Breast epithelium (tissue), 4 donors: ENCODE results near the gene TRAF3IP1. TPM values are rescaled to one million over a fixed set of nuclear protein-coding genes. Genes with fewer than 3 reads are reported as not detected.
A peak's percentile ranks its signal among the peaks of the same experiment; 100 is the strongest.

ENCODE experiments used
- DNase-seq, 2 donors: peaks; one replicate each; pipeline ENCODE4 v3.0.0-alpha.2; 2019; ENCODE audit warnings: low spot score in 2 of 2
- H3K27ac ChIP-seq, 2 donors: fragments of 200-600 bp; sonication (generic) in 1 of 2; one replicate each; pipeline ENCODE4 v1.5.1; 2016 to 2019; ENCODE audit warnings: mild to moderate bottlenecking in 1 of 2
- H3K27me3 ChIP-seq, 2 donors: fragments of 200-600 bp; sonication (generic) in 1 of 2; one replicate each; pipeline versions ENCODE4 v1.5.1 to v1.6.0; 2017 to 2019; ENCODE audit warnings: control low read depth in 1 of 2, mild to moderate bottlenecking in 1 of 2
- H3K36me3 ChIP-seq: fragments of 200-600 bp; one replicate; pipeline ENCODE4 v1.5.1; 2019
- H3K4me1 ChIP-seq, 2 donors: fragments of 200-600 bp; sonication (generic); one replicate each; pipeline ENCODE4 v1.5.1; 2016 to 2019; ENCODE audit warnings: control low read depth in 1 of 2
- H3K4me3 ChIP-seq, 3 donors: fragments of 200-600 bp; sonication (generic); 1 replicate in 2 of 3; 2 replicates in 1 of 3; pipeline ENCODE4 v1.5.1; 2016 to 2019; ENCODE audit warnings: mild to moderate bottlenecking in 3 of 3, moderate library complexity in 2 of 3
- H3K9me3 ChIP-seq, 2 donors: fragments of 200-600 bp; sonication (generic) in 1 of 2; one replicate each; pipeline ENCODE4 v1.5.1; 2016 to 2019; ENCODE audit warnings: control low read depth in 1 of 2
- POLR2A ChIP-seq: fragments of 450-650 bp; IDR thresholded peaks from one replicate; pipeline ENCODE4 v1.6.1; 2016; ENCODE audit warnings: antibody characterized with exemption, mild to moderate bottlenecking, moderate library complexity
- POLR2AphosphoS5 ChIP-seq, 3 donors: sonication (generic); formaldehyde crosslinking; IDR thresholded peaks; one replicate each; pipeline ENCODE4 v1.6.1; 2017; ENCODE audit warnings: antibody characterized with exemption in 3 of 3
- intact Hi-C: fragments of 100-400 bp; cut with DNase I; formaldehyde crosslinking; loops from one replicate; pipeline ENCODE4 v1.15.1; 2023; ENCODE audit warnings: low total_unique reads
- total RNA-seq, 3 donors: library from RNA; depleted of rRNA; stranded (reverse); fragments of >200 nt; gene quantifications; one replicate each; pipeline ENCODE4 v1.1.0, GENCODE V29; 2016
- TF ChIP-seq, protein P1 (sequence below), 3 donors: fragments of 450-650 bp; IDR thresholded peaks; one replicate each; pipeline ENCODE4 v1.5.1; 2016 to 2017; ENCODE audit warnings: antibody characterized with exemption in 3 of 3, mild to moderate bottlenecking in 3 of 3, moderate library complexity in 3 of 3

TRAF3IP1 gene
- total RNA-seq, 3 donors from 2014 or later: 12.1 to 20.6 (median 15.7) TPM

DNA sequence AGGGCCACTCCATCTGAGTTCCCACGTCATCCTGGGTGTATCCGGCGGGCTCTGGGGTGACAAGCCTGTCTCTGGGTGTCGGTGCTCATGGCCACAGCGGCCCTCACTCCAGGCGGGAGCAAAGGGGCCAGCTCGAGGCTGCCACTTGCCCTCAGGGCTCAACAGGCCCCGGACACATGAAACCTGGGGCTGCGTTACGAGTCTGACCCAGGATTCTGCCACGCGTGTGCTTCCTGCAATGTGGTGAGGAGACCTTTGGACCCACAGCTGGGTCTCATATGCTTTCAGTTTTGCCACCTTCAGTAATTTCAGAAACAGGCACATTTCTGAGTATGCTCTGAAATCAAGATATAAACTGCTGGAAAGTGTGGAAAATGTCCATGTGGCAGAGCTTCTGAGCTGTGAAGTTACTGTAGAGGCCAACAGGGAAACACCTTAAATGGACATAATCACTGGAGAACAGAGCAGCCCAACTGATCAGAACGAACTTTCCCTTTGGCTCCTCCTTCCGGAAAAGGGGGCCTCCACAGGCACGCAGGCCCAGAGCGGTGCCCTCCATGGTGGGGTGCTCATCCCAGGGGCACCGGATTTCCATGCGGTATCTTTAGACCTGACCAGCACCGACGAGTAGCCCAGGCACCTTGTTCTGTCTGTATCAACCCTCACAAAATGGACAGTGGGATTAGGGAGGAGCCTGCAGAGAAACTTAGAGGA, 46.0 kb upstream of the TRAF3IP1 start:
- DNase-seq: no peak
- Histone ChIP-seq H3K36me3 (peaks cover 6% of the 10 kb centered on the region), H3K4me1 (peaks cover 0 to 2% of the 10 kb centered on the region in 2 donors), H3K4me3 (no peak overlapping the region), H3K9me3 (no peaks in the 10 kb centered on the region), H3K27ac (no peak overlapping the region), H3K27me3 (no peaks in the 10 kb centered on the region)
- TF ChIP-seq POLR2AphosphoS5 (IDR thresholded peaks at IDR 0.05) (peak in 1 of 3 donors; percentile 34), POLR2A (no peak)
- intact Hi-C loops: no loop called here

DNA sequence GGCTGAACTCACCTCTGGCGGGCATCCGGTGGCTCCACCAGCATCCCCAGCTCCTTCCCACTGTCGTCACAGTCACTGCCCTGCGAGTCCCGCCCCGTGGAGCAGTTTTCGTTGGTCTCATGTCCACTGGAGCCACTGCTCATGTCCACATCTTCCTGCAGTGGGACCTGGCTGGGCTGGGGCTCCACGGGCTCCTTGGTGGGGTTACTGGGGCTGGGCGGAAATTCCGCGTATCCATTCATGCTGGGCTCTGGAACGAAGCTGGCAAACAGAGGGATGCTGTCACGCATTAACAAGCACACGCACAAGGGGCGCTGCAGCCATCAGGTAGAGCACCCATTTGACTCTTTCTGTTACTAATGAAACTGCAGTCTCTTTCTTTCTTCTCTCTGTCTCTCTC, 42.6 kb upstream of the TRAF3IP1 start:
- no peak for DNase-seq

DNA sequence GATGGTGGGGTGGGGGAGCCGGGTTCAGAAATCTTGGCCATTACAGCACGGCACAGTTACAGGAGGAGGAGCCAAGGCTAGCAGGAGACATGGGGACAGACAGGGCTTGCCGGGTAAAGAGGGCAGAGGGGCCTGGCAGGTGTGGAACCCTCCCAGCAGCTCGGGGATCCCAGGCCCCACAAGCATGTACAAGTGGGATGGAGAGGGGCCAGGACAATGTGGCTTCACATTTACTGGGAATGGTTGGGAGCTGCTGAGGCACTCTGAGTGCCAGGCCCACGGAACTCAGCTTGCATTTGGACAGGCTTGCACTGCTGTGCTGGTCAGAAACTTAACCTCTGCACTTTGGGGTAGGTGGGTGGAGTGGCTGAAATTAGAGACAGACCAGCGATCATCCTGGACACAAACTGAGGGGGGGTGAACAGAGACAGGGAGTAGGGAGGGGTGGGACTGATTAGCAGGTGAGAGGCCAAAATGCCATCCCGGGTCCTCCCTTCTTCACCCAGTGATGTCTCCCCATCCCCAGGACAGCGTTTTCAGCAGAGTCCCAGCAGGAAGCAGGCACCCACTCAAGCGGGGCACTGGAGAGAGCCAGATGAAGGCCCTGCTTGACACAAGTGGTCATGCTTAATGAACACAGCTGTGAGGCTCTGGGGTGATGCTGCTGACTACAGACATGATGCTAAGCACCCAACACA, 41.5 kb upstream of the TRAF3IP1 start:
- Histone ChIP-seq H3K9me3 (no peaks in the 10 kb centered on the region), H3K4me3 (no peak overlapping the region), H3K27ac (peak overlapping the region in 1 of 2 donors; percentile 8), H3K4me1 (peaks cover 10 to 14% of the 10 kb centered on the region in 2 donors), H3K36me3 (peaks cover 6% of the 10 kb centered on the region), H3K27me3 (no peaks in the 10 kb centered on the region)
- intact Hi-C loops: no loop called here
- DNase-seq: no peak
- no peak for TF ChIP-seq POLR2A
- TF ChIP-seq POLR2AphosphoS5 (IDR thresholded peaks at IDR 0.05): no peak
- TF ChIP-seq, protein P1, sequence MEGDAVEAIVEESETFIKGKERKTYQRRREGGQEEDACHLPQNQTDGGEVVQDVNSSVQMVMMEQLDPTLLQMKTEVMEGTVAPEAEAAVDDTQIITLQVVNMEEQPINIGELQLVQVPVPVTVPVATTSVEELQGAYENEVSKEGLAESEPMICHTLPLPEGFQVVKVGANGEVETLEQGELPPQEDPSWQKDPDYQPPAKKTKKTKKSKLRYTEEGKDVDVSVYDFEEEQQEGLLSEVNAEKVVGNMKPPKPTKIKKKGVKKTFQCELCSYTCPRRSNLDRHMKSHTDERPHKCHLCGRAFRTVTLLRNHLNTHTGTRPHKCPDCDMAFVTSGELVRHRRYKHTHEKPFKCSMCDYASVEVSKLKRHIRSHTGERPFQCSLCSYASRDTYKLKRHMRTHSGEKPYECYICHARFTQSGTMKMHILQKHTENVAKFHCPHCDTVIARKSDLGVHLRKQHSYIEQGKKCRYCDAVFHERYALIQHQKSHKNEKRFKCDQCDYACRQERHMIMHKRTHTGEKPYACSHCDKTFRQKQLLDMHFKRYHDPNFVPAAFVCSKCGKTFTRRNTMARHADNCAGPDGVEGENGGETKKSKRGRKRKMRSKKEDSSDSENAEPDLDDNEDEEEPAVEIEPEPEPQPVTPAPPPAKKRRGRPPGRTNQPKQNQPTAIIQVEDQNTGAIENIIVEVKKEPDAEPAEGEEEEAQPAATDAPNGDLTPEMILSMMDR (IDR thresholded peaks at IDR 0.05): no peak

More for the DNA sequence above, 42.6 kb upstream of the TRAF3IP1 start:
- no peak overlapping the region for H3K27ac ChIP-seq
- no peaks in the 10 kb centered on the region for H3K27me3 ChIP-seq
- H3K9me3 ChIP-seq: no peaks in the 10 kb centered on the region
- H3K36me3 ChIP-seq: peaks cover 6% of the 10 kb centered on the region
- intact Hi-C loops: no loop called here
- H3K4me1 ChIP-seq: peaks cover 4 to 5% of the 10 kb centered on the region in 2 donors
- TF ChIP-seq, protein P1 (IDR thresholded peaks at IDR 0.05): no peak
- TF ChIP-seq POLR2AphosphoS5 (IDR thresholded peaks at IDR 0.05): no peak
- H3K4me3 ChIP-seq: no peak overlapping the region

DNA sequence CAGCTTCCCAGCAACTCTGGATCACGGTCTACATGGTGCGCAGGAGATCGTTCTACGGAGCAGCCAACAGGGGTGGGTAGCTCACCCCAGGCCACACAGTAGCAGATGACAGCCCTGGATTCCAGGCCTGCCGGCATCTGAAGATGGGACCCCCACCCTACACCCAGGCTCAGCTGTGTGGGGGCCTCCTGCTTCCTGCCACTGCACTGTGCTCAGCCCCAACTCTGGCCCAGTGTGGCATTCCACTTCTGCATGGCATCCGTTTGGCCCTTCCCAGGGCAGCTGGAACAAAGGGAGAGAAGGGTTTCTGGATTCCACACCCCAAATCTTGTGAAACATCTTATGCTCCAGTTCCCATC, 41.0 kb upstream of the TRAF3IP1 start:
- Histone ChIP-seq H3K27me3 (no peaks in the 10 kb centered on the region), H3K9me3 (no peaks in the 10 kb centered on the region), H3K27ac (peak overlapping the region in 1 of 2 donors; percentile 8), H3K36me3 (peaks cover 6% of the 10 kb centered on the region), H3K4me1 (peaks cover 10 to 17% of the 10 kb centered on the region in 2 donors), H3K4me3 (no peak overlapping the region)
- DNase-seq: no peak
- intact Hi-C loops: no loop called here
- TF ChIP-seq, protein P1 (IDR thresholded peaks at IDR 0.05): no peak
- TF ChIP-seq POLR2AphosphoS5 (IDR thresholded peaks at IDR 0.05) (no peak), POLR2A (no peak)

DNA sequence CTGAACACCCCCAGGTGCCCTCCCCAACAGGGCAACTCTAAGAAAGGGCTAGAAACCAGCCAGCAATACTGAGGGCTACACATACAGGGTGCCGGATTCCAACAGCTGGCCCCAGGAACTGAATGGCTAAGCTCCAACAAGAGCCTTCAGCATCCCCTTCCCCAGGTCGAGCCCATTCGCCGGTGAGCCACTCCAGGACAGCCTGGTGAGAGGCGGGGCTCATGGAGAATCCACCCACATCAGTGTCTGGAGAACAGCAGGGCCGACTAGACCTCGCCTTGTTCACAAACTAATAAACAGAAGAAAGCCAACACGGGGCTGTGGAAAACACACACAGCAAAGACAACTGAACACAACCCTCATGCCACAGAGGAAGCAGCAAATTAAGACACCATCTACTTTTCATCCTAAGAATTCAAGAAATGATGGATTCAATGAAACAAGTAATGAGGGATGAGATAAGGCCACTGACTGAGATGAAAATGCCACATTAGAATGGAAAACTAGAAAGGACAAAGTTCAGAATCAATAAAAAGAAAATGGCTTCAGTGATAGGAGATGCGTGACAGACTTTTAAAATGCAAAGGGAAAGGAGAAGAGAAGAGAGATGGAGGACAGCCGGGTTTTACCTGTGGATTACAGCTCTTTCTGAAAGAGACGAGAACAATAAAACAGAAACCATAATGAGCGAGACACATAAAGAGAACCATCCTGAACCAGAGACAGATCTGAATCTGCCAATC, 40.1 kb upstream of the TRAF3IP1 start:
- no peak for TF ChIP-seq POLR2AphosphoS5 (IDR thresholded peaks at IDR 0.05)
- intact Hi-C loops: no loop called here
- H3K27ac ChIP-seq: no peak overlapping the region
- DNase-seq: no peak
- peaks cover 6% of the 10 kb centered on the region for H3K36me3 ChIP-seq
- H3K27me3 ChIP-seq: no peaks in the 10 kb centered on the region
- no peaks in the 10 kb centered on the region for H3K9me3 ChIP-seq
- H3K4me3 ChIP-seq: no peak overlapping the region
- peaks cover 18 to 27% of the 10 kb centered on the region in 2 donors for H3K4me1 ChIP-seq
